Measurements from ENCODE around the gene TK1.

- no peak for TF ChIP-seq POLR2A (IDR thresholded peaks at IDR 0.05)
- TF ChIP-seq CTCF (IDR thresholded peaks at IDR 0.05) = no peak
Measured at GRCh38 chr17:78130437-78131101, 56.3 kb downstream of the TK1 start, which contains the start of gene TMC8.
